Gastrocnemius medialis (tissue), 4 donors: ENCODE measurements around the gene CAND1. TPM values are rescaled to one million over a fixed set of nuclear protein-coding genes. Genes with fewer than 3 reads are reported as not detected.

Experiments
- ATAC-seq, 2 donors: fragments of 150-250 bp; one replicate each; pipeline ENCODE4 v1.9.1; 2016
- DNase-seq, 2 donors: peaks; one replicate each; pipeline ENCODE4 v3.0.0-alpha.2; 2019
- H3K27ac ChIP-seq, 4 donors: fragments of 200-600 bp; sonication (generic); 1 replicate in 1 of 4; 2 replicates in 3 of 4; pipeline ENCODE4 v1.5.1; 2016 to 2018; ENCODE audit warnings: mild to moderate bottlenecking in 2 of 4, moderate library complexity in 1 of 4
- H3K27me3 ChIP-seq, 3 donors: fragments of 200-600 bp; sonication (generic) in 2 of 3; 1 replicate in 1 of 3; 2 replicates in 2 of 3; pipeline versions ENCODE4 v1.5.1 to v1.6.0; 2016 to 2019; ENCODE audit warnings: mild to moderate bottlenecking in 1 of 3, moderate library complexity in 1 of 3
- H3K36me3 ChIP-seq, 2 donors: fragments of 200-600 bp; sonication (generic) in 1 of 2; one replicate each; pipeline ENCODE4 v1.5.1; 2017 to 2018
- H3K4me1 ChIP-seq, 2 donors: fragments of 200-600 bp; sonication (generic) in 1 of 2; one replicate each; pipeline ENCODE4 v1.5.1; 2016 to 2017; ENCODE audit warnings: mild to moderate bottlenecking in 2 of 2
- H3K4me3 ChIP-seq, 4 donors: fragments of 200-600 bp; sonication (generic) in 3 of 4; 1 replicate in 1 of 4; 2 replicates in 3 of 4; pipeline ENCODE4 v1.5.1; 2016 to 2019; ENCODE audit warnings: mild to moderate bottlenecking in 2 of 4
- H3K9me3 ChIP-seq, 3 donors: fragments of 200-600 bp; sonication (generic) in 2 of 3; 1 replicate in 1 of 3; 2 replicates in 2 of 3; pipeline ENCODE4 v1.5.1; 2016 to 2019
- CTCF ChIP-seq, 5 experiments: fragments of 450-650 bp in 3 of 5; fragments of 200-600 bp in 2 of 5; sonication (generic) in 2 of 5; IDR thresholded peaks in 4 of 5; conservative IDR thresholded peaks in 1 of 5; 1 replicate in 4 of 5; 2 replicates in 1 of 5; pipeline ENCODE4 v1.5.1; 2016 to 2019; ENCODE audit warnings: antibody characterized with exemption in 5 of 5, mild to moderate bottlenecking in 3 of 5, moderate library complexity in 3 of 5
- POLR2A ChIP-seq, 2 donors: fragments of 450-650 bp; IDR thresholded peaks; one replicate each; pipeline ENCODE4 v1.6.1; 2017; ENCODE audit warnings: antibody characterized with exemption in 2 of 2, mild to moderate bottlenecking in 2 of 2, moderate library complexity in 2 of 2
- in situ Hi-C, 4 donors: fragments of 200-750 bp; cut with MboI; loops; one replicate each; pipeline versions ENCODE4 v1.15.0 to v1.8.0; 2017; ENCODE audit warnings: low sequenced_read_pairs in 4 of 4
- intact Hi-C: fragments of 100-400 bp; cut with DNase I; formaldehyde crosslinking; loops from one replicate; pipeline ENCODE4 v1.15.1; 2023; ENCODE audit warnings: low total_unique reads
- total RNA-seq, 4 donors: library from RNA; depleted of rRNA; stranded (reverse); fragments of >200 nt; gene quantifications; one replicate each; pipeline versions ENCODE4 v1.1.0 to v1.2.3, GENCODE V29; 2016

CAND1 gene
- total RNA-seq, 4 donors from 2014 or later: 10.5 to 23.0 (median 13.1) TPM

GRCh38 chr12:67365131-67365530, 96.0 kb downstream of the CAND1 start:
- H3K27ac ChIP-seq: no peak overlapping the region
- no peak overlapping the region for H3K4me3 ChIP-seq
- TF ChIP-seq POLR2A (IDR thresholded peaks at IDR 0.05) (no peak), CTCF (IDR thresholded peaks at IDR 0.05 in 4 of 5, conservative IDR thresholded peaks at IDR 0.05 in 1 of 5) (no peak)
- no peak for DNase-seq
- no peaks in the 10 kb centered on the region for H3K4me1 ChIP-seq
- no peak for ATAC-seq
- H3K27me3 ChIP-seq: no peaks in the 10 kb centered on the region
- in situ Hi-C loops (loop anchor here in 1 of 4 donors (25.0 kb wide), 1 partner anchor 572 kb away; no protein-coding TSS in a partner anchor), intact Hi-C loops (no loop called here)
- no peaks in the 10 kb centered on the region for H3K9me3 ChIP-seq
- H3K36me3 ChIP-seq: no peaks in the 10 kb centered on the region

- DNase-seq: no peak
- Histone ChIP-seq H3K9me3 (no peaks in the 10 kb centered on the region), H3K4me3 (no peak overlapping the region), H3K27ac (no peak overlapping the region), H3K36me3 (no peaks in the 10 kb centered on the region), H3K4me1 (no peaks in the 10 kb centered on the region), H3K27me3 (no peaks in the 10 kb centered on the region)
- in situ Hi-C loops (loop anchor here in 1 of 4 donors (25.0 kb wide), 1 partner anchor 569 kb away; no protein-coding TSS in a partner anchor), intact Hi-C loops (no loop called here)
- no peak for TF ChIP-seq POLR2A (IDR thresholded peaks at IDR 0.05)
- no peak for TF ChIP-seq CTCF (IDR thresholded peaks at IDR 0.05 in 4 of 5, conservative IDR thresholded peaks at IDR 0.05 in 1 of 5)
- no peak for ATAC-seq
Observed at GRCh38 chr12:67367843-67368242, 98.7 kb downstream of the CAND1 start.
